Gastrocnemius medialis (tissue), 4 donors: ENCODE measurements around the gene TARDBP.

Experiments used
- POLR2A ChIP-seq, 2 donors: fragments of 450-650 bp; IDR thresholded peaks; one replicate each; pipeline ENCODE4 v1.6.1; 2017; ENCODE audit warnings: antibody characterized with exemption in 2 of 2, mild to moderate bottlenecking in 2 of 2, moderate library complexity in 2 of 2
- TF ChIP-seq, protein P1 (sequence below), 5 experiments: fragments of 450-650 bp in 3 of 5; fragments of 200-600 bp in 2 of 5; sonication (generic) in 2 of 5; IDR thresholded peaks in 4 of 5; conservative IDR thresholded peaks in 1 of 5; 1 replicate in 4 of 5; 2 replicates in 1 of 5; pipeline ENCODE4 v1.5.1; 2016 to 2019; ENCODE audit warnings: antibody characterized with exemption in 5 of 5, mild to moderate bottlenecking in 3 of 5, moderate library complexity in 3 of 5

DNA sequence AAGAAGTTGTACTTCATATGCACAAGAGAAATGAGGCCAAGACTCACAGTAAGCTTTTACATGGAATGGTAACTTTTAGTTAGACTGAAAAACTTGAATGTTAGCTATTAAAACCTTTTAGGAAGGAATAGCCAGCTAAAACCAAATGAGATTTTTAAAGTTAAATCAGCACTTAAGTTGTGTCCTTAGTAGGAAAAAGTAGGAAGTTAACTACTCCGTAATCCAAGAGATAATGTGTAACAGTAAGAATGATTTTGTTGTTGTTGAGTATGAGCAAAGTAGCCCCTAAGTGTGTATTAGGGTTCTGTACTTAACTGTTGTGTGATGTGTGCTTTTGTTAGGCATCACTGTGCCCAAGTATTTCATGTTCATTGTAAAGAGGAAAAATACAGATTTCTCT lies 13.2 kb downstream of the TARDBP start:
- TF ChIP-seq POLR2A (IDR thresholded peaks at IDR 0.05): no peak
- TF ChIP-seq, protein P1, sequence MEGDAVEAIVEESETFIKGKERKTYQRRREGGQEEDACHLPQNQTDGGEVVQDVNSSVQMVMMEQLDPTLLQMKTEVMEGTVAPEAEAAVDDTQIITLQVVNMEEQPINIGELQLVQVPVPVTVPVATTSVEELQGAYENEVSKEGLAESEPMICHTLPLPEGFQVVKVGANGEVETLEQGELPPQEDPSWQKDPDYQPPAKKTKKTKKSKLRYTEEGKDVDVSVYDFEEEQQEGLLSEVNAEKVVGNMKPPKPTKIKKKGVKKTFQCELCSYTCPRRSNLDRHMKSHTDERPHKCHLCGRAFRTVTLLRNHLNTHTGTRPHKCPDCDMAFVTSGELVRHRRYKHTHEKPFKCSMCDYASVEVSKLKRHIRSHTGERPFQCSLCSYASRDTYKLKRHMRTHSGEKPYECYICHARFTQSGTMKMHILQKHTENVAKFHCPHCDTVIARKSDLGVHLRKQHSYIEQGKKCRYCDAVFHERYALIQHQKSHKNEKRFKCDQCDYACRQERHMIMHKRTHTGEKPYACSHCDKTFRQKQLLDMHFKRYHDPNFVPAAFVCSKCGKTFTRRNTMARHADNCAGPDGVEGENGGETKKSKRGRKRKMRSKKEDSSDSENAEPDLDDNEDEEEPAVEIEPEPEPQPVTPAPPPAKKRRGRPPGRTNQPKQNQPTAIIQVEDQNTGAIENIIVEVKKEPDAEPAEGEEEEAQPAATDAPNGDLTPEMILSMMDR (IDR thresholded peaks at IDR 0.05 in 4 of 5, conservative IDR thresholded peaks at IDR 0.05 in 1 of 5): no peak
